Activated T-helper 1 cell treated with anti-CD3 and anti-CD28 coated beads, Interleukin-12 subunit alpha, Interleukin-12 subunit beta, Interleukin-2, Interleukin-4 antibody, amounts not matched to agents 30 ng/mL and 10 ng/mL and 1 ng/mL, durations not matched to agents 14 hours and 24 hours and 36 hours (primary cell): ENCODE results near the gene CDH23. TPM values are rescaled to one million over a fixed set of nuclear protein-coding genes. Genes with fewer than 3 reads are reported as not detected.

Experiments used
- DNase-seq: peaks from one replicate; pipeline ENCODE4 v3.0.0; 2021; ENCODE audit warnings: low spot score
- H3K27ac Mint-ChIP-seq: one replicate; pipeline ENCODE4 v1.8.0; 2021; ENCODE audit warnings: mild to moderate bottlenecking, mixed read lengths
- H3K27me3 Mint-ChIP-seq: one replicate; pipeline ENCODE4 v1.8.0; 2022; ENCODE audit warnings: mild to moderate bottlenecking, moderate library complexity, mixed read lengths; ENCODE audit not compliant: insufficient read depth
- H3K36me3 Mint-ChIP-seq: one replicate; pipeline ENCODE4 v1.8.0; 2021; ENCODE audit warnings: low read depth, mixed read lengths
- H3K4me1 Mint-ChIP-seq: one replicate; pipeline ENCODE4 v1.8.0; 2021; ENCODE audit warnings: low read depth, mixed read lengths
- H3K4me3 Mint-ChIP-seq: one replicate; pipeline ENCODE4 v1.8.0; 2021; ENCODE audit warnings: mild to moderate bottlenecking, moderate library complexity, mixed read lengths
- H3K9me3 Mint-ChIP-seq: one replicate; pipeline ENCODE4 v1.8.0; 2021; ENCODE audit warnings: mixed read lengths
- intact Hi-C: fragments of 100-400 bp; cut with micrococcal nuclease; formaldehyde crosslinking; loops from one replicate; pipeline ENCODE4 v1.15.1; 2024
- total RNA-seq: library from RNA; stranded (reverse); gene quantifications from 2 replicates; pipeline ENCODE4 v1.2.3, GENCODE V29; 2022

Gene CDH23
- total RNA-seq, 1 donor from 2014 or later = 0.57 TPM

DNA sequence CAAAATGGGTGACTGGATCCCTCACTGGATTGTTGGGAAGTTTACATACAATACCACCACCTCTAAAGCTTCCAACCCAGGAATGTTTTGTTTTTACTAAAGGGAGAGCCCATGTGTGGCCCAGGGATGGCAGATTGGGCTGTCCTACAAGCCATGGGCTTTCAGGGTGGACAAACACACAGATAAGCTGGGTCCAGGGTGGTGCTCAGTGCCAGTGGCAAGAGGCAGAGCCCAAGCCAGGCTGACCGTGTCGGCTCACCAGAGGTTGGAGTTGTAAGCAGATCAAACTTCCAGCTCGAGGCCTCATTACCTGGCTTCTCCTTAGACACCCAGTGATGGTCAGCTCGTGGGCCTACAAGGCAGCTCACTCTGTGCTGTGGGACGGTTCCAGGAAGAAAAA lies 52.3 kb downstream of the CDH23 start:
- H3K9me3 Mint-ChIP-seq = no peaks in the 10 kb centered on the region
- H3K36me3 Mint-ChIP-seq = no peaks in the 10 kb centered on the region
- H3K27me3 Mint-ChIP-seq = peaks cover 2% of the 10 kb centered on the region
- DNase-seq = no peak
- intact Hi-C loops = no loop called here
- H3K4me3 Mint-ChIP-seq = no peak overlapping the region
- no peak overlapping the region for H3K27ac Mint-ChIP-seq
- H3K4me1 Mint-ChIP-seq = no peaks in the 10 kb centered on the region

DNA sequence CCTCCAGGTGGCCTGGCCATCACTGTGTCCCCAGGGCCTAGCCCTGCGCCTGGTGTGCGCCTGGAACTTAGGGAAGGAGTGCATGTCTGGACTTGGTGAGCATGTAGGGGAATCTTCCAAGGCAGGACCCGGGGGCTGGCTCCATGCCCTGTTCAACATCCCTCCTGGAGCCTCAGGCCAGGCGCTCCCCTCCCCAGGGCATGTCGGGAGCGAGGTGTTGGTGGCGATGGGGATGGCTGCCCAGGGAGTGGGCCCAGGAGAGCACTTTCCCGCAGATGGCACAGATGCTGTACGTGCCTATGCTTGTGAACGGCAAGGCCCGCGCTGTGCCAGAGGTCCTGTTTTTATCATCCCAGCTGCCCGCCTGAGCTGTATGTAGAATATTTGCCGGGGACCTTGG lies 55.0 kb downstream of the CDH23 start:
- H3K36me3 Mint-ChIP-seq = no peaks in the 10 kb centered on the region
- no peak for DNase-seq
- peaks cover under 1% of the 10 kb centered on the region for H3K27me3 Mint-ChIP-seq
- H3K27ac Mint-ChIP-seq = no peak overlapping the region
- H3K9me3 Mint-ChIP-seq = no peaks in the 10 kb centered on the region
- no peak overlapping the region for H3K4me3 Mint-ChIP-seq
- H3K4me1 Mint-ChIP-seq = no peaks in the 10 kb centered on the region
- intact Hi-C loops = no loop called here

DNA sequence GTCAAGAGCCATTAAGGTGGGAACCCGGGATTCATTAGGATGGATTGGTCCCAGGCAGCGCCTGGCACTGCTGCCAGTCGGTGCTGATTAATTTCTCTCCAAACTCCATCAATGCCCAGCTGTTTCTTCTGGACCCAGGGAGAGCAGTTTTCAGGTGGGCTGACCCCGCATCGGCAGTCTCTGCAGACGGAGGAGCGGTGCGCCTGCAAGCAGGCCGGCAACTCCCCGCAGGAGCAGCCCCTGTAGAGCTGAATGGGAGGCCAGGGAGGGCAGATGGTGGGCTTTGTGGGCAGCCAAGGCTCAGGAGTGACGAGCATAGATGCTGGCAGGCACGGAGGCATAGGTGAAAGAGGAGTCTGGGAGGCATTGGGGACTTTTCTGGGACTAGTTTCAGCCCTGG lies 56.5 kb downstream of the CDH23 start:
- no peak overlapping the region for H3K4me3 Mint-ChIP-seq
- H3K4me1 Mint-ChIP-seq = no peaks in the 10 kb centered on the region
- H3K36me3 Mint-ChIP-seq = no peaks in the 10 kb centered on the region
- no peaks in the 10 kb centered on the region for H3K9me3 Mint-ChIP-seq
- no peak overlapping the region for H3K27ac Mint-ChIP-seq
- no peak for DNase-seq
- intact Hi-C loops = no loop called here
- peaks cover 2% of the 10 kb centered on the region for H3K27me3 Mint-ChIP-seq

DNA sequence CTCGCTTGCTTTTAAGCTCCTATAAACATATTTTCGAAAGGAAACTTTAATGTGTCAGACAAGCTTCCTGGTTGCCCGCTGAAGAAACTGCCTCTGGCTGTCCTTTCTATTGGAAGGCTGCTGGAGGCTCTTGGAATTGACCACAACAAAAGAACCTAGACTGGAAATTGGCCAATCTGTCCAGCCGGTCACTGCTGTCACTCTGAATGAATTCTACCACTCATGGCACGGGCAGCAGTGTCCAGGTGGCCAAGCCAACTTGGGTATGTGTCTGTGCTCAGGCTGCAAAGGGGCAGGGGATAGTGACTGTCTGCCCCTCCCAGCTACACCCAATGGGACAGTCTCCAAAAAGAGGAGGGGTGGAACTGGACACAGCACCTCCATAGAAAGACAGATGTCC lies 57.6 kb downstream of the CDH23 start:
- DNase-seq = no peak
- Mint-ChIP-seq H3K27me3 (peaks cover 2% of the 10 kb centered on the region), H3K9me3 (no peaks in the 10 kb centered on the region), H3K4me1 (no peaks in the 10 kb centered on the region), H3K4me3 (no peak overlapping the region), H3K27ac (no peak overlapping the region), H3K36me3 (no peaks in the 10 kb centered on the region)
- intact Hi-C loops = no loop called here

DNA sequence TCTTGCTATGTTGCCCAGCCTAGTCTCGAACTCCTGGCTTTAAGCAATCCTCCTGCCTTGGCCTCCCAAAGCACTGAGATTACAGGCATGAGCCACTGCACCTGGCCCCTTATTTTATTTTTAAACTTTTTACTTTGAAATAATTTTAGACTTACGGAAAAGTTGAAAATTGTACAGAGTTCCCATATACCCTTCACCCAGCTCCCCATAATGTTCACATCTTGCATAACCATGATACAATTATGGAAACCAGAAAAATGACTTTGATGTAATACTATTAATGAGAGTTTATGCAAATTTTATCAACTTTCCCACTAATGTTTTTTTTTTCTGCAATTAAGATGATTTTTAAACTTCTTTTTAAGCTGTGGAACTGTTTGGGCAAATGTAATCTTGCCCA lies 58.3 kb downstream of the CDH23 start:
- H3K4me3 Mint-ChIP-seq = no peak overlapping the region
- no peaks in the 10 kb centered on the region for H3K9me3 Mint-ChIP-seq
- no peak for DNase-seq
- no peaks in the 10 kb centered on the region for H3K4me1 Mint-ChIP-seq
- no peaks in the 10 kb centered on the region for H3K36me3 Mint-ChIP-seq
- H3K27ac Mint-ChIP-seq = no peak overlapping the region
- intact Hi-C loops = no loop called here
- peaks cover 2% of the 10 kb centered on the region for H3K27me3 Mint-ChIP-seq

DNA sequence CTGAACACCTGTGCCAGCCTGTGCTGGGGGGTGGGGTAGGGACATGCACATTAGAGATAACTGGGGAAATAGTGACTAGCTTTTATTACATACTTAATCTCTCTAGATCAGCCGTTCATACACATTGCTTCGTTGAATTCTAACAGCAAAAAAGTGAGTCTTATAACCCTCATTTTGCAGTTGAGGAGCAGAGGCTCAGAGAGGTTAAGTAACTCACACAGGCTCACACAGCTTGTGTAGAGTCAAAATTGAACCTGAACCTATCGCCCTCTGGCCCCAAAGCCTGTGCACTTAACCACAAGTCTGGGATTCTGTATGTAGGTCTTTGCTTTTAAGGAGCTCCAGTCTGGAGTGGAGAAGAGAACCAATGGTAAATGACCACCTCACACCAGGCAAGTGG lies 59.9 kb downstream of the CDH23 start:
- no peaks in the 10 kb centered on the region for H3K9me3 Mint-ChIP-seq
- intact Hi-C loops = no loop called here
- no peak overlapping the region for H3K27ac Mint-ChIP-seq
- DNase-seq = no peak
- no peaks in the 10 kb centered on the region for H3K4me1 Mint-ChIP-seq
- no peak overlapping the region for H3K4me3 Mint-ChIP-seq
- no peaks in the 10 kb centered on the region for H3K36me3 Mint-ChIP-seq
- peaks cover 2% of the 10 kb centered on the region for H3K27me3 Mint-ChIP-seq

DNA sequence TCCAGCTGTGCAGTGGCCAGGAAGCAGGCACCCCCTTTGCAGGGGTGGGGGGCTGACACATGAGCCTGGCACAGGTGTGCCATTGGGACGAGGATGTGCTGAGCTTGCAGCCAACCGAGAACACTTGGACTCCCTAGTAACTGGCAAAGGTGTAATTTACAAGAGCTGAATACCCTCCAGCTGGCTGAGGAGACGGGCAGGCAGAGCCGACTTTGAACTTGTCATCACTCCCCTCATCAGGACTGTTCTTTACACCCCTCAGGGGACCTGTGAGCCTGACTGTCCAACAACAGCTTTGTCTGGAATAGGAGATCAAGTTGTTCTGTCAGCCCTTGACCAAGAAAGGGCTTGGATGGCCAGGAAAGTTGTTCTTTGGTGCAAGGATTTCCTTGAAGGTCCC lies 61.2 kb downstream of the CDH23 start:
- no peak overlapping the region for H3K27ac Mint-ChIP-seq
- H3K36me3 Mint-ChIP-seq = no peaks in the 10 kb centered on the region
- no peak for DNase-seq
- intact Hi-C loops = no loop called here
- no peaks in the 10 kb centered on the region for H3K4me1 Mint-ChIP-seq
- no peak overlapping the region for H3K4me3 Mint-ChIP-seq
- H3K27me3 Mint-ChIP-seq = peaks cover 2% of the 10 kb centered on the region
- no peaks in the 10 kb centered on the region for H3K9me3 Mint-ChIP-seq

DNA sequence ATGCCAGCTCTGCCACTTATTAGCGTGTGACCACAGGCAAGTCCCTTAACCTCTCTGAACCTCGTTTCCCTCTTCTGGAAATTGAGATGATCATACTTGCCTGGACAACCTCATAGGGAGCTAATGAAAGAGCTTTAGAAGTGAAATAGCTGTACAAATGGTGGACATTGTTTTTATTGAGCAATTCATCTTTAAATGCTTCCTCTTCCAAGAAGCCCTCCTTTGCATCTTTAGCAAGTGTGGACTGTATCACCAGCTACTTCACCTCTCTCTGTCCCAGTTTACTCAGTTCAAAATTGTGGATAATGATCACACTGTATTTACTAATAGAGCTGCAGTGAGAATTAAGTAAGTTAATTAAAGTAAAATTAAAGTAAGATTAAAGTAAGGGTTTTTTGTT lies 61.7 kb downstream of the CDH23 start:
- no peak for DNase-seq
- intact Hi-C loops = no loop called here
- no peak overlapping the region for H3K27ac Mint-ChIP-seq
- no peaks in the 10 kb centered on the region for H3K36me3 Mint-ChIP-seq
- H3K27me3 Mint-ChIP-seq = peaks cover 2% of the 10 kb centered on the region
- H3K4me3 Mint-ChIP-seq = no peak overlapping the region
- H3K9me3 Mint-ChIP-seq = no peaks in the 10 kb centered on the region
- no peaks in the 10 kb centered on the region for H3K4me1 Mint-ChIP-seq

DNA sequence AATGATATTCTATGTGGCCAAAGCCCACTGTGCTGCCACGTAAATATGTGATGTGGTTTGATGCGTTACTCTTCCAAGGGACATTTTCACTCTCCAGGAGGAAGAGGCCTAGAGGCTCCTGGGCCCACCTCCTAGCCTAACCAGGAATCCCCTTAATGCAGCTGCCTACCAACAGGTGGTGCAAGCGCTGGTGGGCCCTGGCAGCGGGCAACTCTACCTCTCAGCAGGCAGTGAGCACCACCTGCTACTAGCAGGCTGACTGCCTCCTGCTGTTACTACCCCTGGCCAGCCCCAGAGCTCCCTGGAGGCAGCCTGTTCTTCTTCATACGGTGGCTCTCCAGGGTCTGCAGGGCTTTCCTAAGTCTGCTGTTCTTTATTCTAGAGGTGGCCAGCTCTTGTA lies 62.8 kb downstream of the CDH23 start:
- Mint-ChIP-seq H3K4me3 (no peak overlapping the region), H3K36me3 (no peaks in the 10 kb centered on the region), H3K27me3 (peaks cover 2% of the 10 kb centered on the region), H3K9me3 (no peaks in the 10 kb centered on the region), H3K27ac (no peak overlapping the region), H3K4me1 (no peaks in the 10 kb centered on the region)
- intact Hi-C loops = no loop called here
- DNase-seq = no peak

DNA sequence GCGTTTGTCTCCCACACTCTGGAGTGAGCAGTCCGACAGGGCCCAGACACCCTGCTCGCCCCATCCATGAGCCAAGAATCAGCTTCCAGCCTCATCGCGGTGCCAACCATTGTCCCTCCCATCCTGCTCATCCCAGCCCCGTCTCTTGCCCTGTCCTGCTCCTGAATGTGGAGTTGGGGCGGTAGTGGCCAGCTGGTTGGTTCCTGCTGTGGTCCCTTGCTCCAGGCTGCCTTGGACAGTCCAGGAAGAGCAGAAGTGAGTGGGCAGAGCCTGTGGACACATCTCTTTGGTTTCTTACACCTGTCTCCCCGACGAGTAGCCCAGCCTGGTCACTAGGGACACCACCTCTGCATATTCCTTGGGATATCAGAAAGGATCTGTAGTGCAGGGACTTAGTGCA lies 63.9 kb downstream of the CDH23 start:
- Mint-ChIP-seq H3K36me3 (no peaks in the 10 kb centered on the region), H3K27me3 (peaks cover 2% of the 10 kb centered on the region), H3K4me1 (no peaks in the 10 kb centered on the region), H3K4me3 (no peak overlapping the region), H3K9me3 (no peaks in the 10 kb centered on the region), H3K27ac (no peak overlapping the region)
- no peak for DNase-seq
- intact Hi-C loops = no loop called here

DNA sequence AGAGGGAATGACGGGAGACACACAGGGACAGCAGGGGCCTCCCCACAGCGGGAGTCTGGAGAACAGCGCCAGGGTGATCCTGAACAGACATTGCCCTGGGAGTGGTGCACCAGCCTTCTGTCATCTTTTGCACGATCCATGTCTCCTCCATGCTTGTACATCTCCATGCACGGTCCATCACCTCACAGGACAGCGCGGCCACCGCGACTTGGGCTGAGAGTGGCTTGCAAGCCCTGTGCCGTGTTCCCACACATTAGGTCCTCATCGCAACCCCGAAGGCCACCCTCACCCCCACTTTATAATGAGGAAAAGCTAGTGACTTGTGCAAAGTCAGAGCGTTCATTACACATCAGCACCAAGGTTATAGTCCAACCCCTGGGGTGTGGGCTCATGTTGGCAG lies 64.7 kb downstream of the CDH23 start:
- Mint-ChIP-seq H3K36me3 (no peaks in the 10 kb centered on the region), H3K9me3 (no peaks in the 10 kb centered on the region), H3K4me3 (no peak overlapping the region), H3K27me3 (peaks cover 2% of the 10 kb centered on the region), H3K4me1 (no peaks in the 10 kb centered on the region), H3K27ac (no peak overlapping the region)
- intact Hi-C loops = no loop called here
- DNase-seq = no peak

DNA sequence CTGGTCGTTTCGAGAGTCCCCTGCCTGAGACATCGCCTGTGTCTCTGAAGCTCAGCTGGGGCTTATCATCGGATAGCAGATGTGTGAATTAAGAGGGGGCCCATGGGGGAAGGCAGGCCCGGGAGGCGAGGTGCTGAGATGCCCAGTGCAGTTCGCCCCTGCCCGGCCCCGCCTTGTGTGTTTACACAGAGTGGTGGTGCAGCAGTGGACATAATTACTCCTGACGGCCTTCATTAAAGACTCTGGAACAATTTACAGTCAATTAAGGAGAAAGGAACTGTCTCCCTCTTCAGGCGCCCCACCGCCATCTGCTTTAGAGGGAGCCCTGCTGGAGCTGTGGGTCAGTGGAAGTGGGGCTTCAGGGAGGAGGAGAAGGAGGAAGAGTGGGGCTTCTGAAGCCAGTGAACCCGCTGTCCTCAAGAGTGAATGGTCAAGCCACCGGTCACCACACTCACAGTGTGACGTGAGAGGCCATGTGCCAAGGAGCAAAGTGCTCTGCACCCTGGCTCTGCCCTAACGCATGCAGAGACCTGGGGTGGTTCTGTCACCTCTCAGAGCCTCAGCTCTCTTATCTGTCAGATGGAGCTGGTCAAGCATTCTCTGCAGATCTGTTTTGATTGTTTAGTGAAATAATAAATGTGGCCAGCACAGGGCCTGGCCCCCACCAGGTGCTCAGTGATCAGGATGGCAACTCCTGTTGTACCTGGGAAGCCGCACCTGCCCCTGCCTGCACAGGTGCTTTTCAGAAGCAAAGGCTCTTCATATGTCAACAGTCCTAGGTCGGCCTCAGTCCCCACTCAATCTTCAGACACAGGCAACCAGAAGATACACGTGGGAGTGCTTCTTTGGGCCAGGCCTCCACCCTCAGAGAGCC lies 65.6 kb downstream of the CDH23 start:
- intact Hi-C loops = no loop called here
- H3K4me3 Mint-ChIP-seq = no peak overlapping the region
- H3K27me3 Mint-ChIP-seq = no peaks in the 10 kb centered on the region
- H3K36me3 Mint-ChIP-seq = no peaks in the 10 kb centered on the region
- no peaks in the 10 kb centered on the region for H3K4me1 Mint-ChIP-seq
- H3K9me3 Mint-ChIP-seq = no peaks in the 10 kb centered on the region
- no peak overlapping the region for H3K27ac Mint-ChIP-seq
- DNase-seq = no peak

DNA sequence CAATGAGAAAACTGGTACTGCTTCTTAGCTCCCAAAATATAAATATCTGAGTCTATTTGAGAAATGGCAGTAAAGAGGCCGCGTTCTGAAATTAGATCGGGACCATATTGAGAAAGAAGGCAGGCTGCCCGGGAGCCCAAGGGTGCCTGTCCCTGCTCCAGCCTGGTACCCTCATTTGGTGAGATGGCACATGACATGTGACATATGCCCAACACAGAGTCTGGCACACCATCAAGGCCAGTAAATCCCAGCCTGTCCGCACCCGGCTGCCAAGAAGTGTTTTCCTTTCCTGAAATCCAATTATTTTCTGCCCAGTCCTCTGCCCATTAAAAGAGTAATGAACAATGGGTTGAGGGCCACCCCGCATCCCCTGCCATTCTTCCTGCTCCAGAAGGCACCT lies 66.4 kb downstream of the CDH23 start:
- H3K27ac Mint-ChIP-seq = no peak overlapping the region
- H3K27me3 Mint-ChIP-seq = no peaks in the 10 kb centered on the region
- H3K36me3 Mint-ChIP-seq = no peaks in the 10 kb centered on the region
- intact Hi-C loops = no loop called here
- H3K4me1 Mint-ChIP-seq = no peaks in the 10 kb centered on the region
- H3K9me3 Mint-ChIP-seq = no peaks in the 10 kb centered on the region
- no peak overlapping the region for H3K4me3 Mint-ChIP-seq
- no peak for DNase-seq
